ENCODE data around the gene NEK1. TPM values are rescaled to one million over a fixed set of nuclear protein-coding genes. Genes with fewer than 3 reads are reported as not detected.

Gene NEK1
- total RNA-seq, 1 experiment from 2014 or later = 8.7 TPM

DNA sequence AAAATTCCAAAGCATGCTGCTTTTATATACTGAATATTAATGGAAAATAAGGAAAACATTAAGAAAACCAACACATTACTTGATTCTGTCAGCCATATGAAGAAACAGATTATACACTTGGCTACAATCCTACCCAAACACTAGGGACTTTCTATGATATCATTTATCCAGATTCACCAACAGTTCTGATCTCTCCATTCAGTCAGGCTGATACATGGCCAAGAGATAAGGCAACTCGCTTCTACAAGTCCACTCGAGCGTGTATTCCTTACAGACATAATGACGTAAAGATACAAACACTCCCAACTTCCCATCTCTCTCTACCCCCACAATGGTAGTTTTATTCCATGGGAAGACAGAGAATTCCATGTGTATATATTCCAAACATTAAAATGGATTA, 44.5 kb downstream of the NEK1 start:
- Histone ChIP-seq H3K27me3 (replicated peaks; ENCODE audit: control insufficient read depth, insufficient read depth, low read length) (no peaks in the 10 kb centered on the region), H3K4me1 (no peaks in the 10 kb centered on the region), H3K36me3 (ENCODE audit: control insufficient read depth, insufficient read depth, low read length) (no peaks in the 10 kb centered on the region), H3K9me3 (no peaks in the 10 kb centered on the region), H3K4me3 (ENCODE audit: low read depth, low read length) (no peak overlapping the region)
- no TSS peak for BruUV-seq (replicated peaks)
- Mint-ChIP-seq H3K27ac (ENCODE audit: unreplicated experiment) (no peak overlapping the region), H3K4me1 (ENCODE audit: low read depth, unreplicated experiment) (no peaks in the 10 kb centered on the region), H3K27me3 (ENCODE audit: insufficient read depth, unreplicated experiment) (no peaks in the 10 kb centered on the region), H3K36me3 (ENCODE audit: insufficient read depth, unreplicated experiment) (peaks cover 5% of the 10 kb centered on the region), H3K4me3 (ENCODE audit: unreplicated experiment) (no peak overlapping the region), H3K9me3 (ENCODE audit: unreplicated experiment) (no peaks in the 10 kb centered on the region)
- ChIA-PET CTCF (no interaction called here), POLR2A (no interaction called here)
- intact Hi-C loops (cut with micrococcal nuclease; ENCODE audit: unreplicated experiment) = loop anchor here (2.0 kb wide), 1 partner anchor 75 kb away; no protein-coding TSS in a partner anchor
- no peak for DNase-seq
- TF ChIP-seq, protein P1, sequence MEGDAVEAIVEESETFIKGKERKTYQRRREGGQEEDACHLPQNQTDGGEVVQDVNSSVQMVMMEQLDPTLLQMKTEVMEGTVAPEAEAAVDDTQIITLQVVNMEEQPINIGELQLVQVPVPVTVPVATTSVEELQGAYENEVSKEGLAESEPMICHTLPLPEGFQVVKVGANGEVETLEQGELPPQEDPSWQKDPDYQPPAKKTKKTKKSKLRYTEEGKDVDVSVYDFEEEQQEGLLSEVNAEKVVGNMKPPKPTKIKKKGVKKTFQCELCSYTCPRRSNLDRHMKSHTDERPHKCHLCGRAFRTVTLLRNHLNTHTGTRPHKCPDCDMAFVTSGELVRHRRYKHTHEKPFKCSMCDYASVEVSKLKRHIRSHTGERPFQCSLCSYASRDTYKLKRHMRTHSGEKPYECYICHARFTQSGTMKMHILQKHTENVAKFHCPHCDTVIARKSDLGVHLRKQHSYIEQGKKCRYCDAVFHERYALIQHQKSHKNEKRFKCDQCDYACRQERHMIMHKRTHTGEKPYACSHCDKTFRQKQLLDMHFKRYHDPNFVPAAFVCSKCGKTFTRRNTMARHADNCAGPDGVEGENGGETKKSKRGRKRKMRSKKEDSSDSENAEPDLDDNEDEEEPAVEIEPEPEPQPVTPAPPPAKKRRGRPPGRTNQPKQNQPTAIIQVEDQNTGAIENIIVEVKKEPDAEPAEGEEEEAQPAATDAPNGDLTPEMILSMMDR (IDR thresholded peaks at IDR 0.05; ENCODE audit: insufficient read depth in 1 of 2, low read depth in 1 of 2, low read length in 1 of 2, severe bottlenecking in 1 of 2, unreplicated experiment in 1 of 2) = no peak

DNA sequence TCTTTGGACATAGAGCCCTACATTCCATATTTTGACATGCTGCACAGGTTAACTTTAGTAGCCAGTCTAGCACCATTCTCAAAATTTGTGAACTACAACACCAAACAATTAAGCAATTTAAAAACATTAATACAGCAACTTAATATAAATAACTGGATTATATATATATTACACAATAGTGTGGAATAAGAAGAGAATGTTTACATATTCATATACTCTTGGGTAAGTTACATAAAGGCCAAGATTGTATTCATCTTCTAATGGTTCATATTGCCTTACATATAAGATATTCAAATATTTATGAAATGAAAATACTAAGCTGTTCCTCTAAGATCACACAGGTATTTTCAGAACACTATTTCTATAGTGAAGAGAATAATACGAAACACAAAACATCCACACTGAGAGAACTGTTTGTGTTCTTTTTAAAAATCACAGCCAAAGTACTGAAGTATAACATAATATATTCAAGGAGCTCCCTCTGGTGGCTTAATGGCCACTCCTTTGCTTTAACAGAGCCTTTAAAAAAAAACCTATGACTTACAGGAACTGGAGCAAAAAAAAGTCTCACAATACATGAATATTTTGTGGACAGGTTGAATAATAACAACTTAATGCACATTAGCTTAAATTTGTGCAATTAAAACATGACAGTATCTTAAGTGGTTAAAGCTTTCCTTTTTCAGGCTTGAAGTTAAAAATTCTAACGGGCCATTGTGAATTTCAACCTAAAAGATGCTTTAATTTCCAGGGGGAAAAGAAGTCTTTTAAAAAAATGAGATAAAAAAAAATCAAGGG, 46.2 kb downstream of the NEK1 start:
- H3K27me3 Mint-ChIP-seq (ENCODE audit: insufficient read depth, unreplicated experiment) = no peaks in the 10 kb centered on the region
- Histone ChIP-seq H3K27me3 (replicated peaks; ENCODE audit: control insufficient read depth, insufficient read depth, low read length) (no peaks in the 10 kb centered on the region), H3K4me1 (no peaks in the 10 kb centered on the region), H3K4me3 (ENCODE audit: low read depth, low read length) (no peak overlapping the region), H3K9me3 (no peaks in the 10 kb centered on the region), H3K36me3 (ENCODE audit: control insufficient read depth, insufficient read depth, low read length) (no peaks in the 10 kb centered on the region)
- peaks cover 5% of the 10 kb centered on the region for H3K36me3 Mint-ChIP-seq (ENCODE audit: insufficient read depth, unreplicated experiment)
- no peak overlapping the region for H3K27ac Mint-ChIP-seq (ENCODE audit: unreplicated experiment)
- peak in 1 of 2 experiments; percentile 52 for DNase-seq
- H3K9me3 Mint-ChIP-seq (ENCODE audit: unreplicated experiment) = no peaks in the 10 kb centered on the region
- no TSS peak for BruUV-seq (replicated peaks)
- POLR2A ChIA-PET = no interaction called here
- intact Hi-C loops (cut with micrococcal nuclease; ENCODE audit: unreplicated experiment) = loop anchor here (1.0 to 2.0 kb wide), 2 partner anchors 73 to 643 kb away; no protein-coding TSS in a partner anchor
- no peak overlapping the region for H3K4me3 Mint-ChIP-seq (ENCODE audit: unreplicated experiment)
- TF ChIP-seq, protein P1 (IDR thresholded peaks at IDR 0.05; ENCODE audit: insufficient read depth in 1 of 2, low read depth in 1 of 2, low read length in 1 of 2, severe bottlenecking in 1 of 2, unreplicated experiment in 1 of 2) = peak; percentile 56 to 63
- CTCF ChIA-PET = interaction anchor here (1.0 to 1.2 kb wide), 3 partner anchors 9 to 643 kb away, joined by 3 to 5 read pairs (median 4); partner anchors contain the start of gene CBR4
- H3K4me1 Mint-ChIP-seq (ENCODE audit: low read depth, unreplicated experiment) = no peaks in the 10 kb centered on the region

DNA sequence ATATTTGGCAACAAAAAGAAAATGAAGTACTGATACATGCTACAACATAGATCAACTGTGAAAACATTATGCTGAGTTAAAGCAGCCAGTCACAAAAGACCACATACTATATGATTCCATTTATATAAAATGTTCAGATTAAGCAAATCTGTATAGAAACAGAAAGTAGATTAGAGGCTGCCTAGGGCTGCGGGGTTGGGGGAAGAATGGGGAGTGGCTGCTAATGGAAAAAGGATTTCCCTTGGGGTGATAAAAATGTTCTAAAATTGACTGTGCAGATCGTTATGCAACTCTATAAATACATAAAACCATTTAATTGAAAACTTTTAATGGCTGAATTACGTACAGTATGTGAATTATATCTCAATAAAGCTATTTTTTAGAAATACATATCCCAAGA, 46.8 kb downstream of the NEK1 start:
- no peaks in the 10 kb centered on the region for H3K4me1 ChIP-seq
- Mint-ChIP-seq H3K9me3 (ENCODE audit: unreplicated experiment) (no peaks in the 10 kb centered on the region), H3K27me3 (ENCODE audit: insufficient read depth, unreplicated experiment) (no peaks in the 10 kb centered on the region), H3K4me3 (ENCODE audit: unreplicated experiment) (no peak overlapping the region), H3K4me1 (ENCODE audit: low read depth, unreplicated experiment) (no peaks in the 10 kb centered on the region), H3K36me3 (ENCODE audit: insufficient read depth, unreplicated experiment) (peaks cover 5% of the 10 kb centered on the region), H3K27ac (ENCODE audit: unreplicated experiment) (no peak overlapping the region)
- no peaks in the 10 kb centered on the region for H3K9me3 ChIP-seq
- no TSS peak for BruUV-seq (replicated peaks)
- POLR2A ChIA-PET = no interaction called here
- no peak overlapping the region for H3K4me3 ChIP-seq (ENCODE audit: low read depth, low read length)
- CTCF ChIA-PET = interaction anchor here (1.0 to 1.2 kb wide), 2 partner anchors 10 to 642 kb away, joined by 3 to 4 read pairs; no protein-coding TSS in a partner anchor
- intact Hi-C loops (cut with micrococcal nuclease; ENCODE audit: unreplicated experiment) = loop anchor here (1.0 to 2.0 kb wide), 2 partner anchors 73 to 642 kb away; no protein-coding TSS in a partner anchor
- no peaks in the 10 kb centered on the region for H3K27me3 ChIP-seq (replicated peaks; ENCODE audit: control insufficient read depth, insufficient read depth, low read length)
- TF ChIP-seq, protein P1 (IDR thresholded peaks at IDR 0.05; ENCODE audit: insufficient read depth in 1 of 2, low read depth in 1 of 2, low read length in 1 of 2, severe bottlenecking in 1 of 2, unreplicated experiment in 1 of 2) = no peak
- no peak for DNase-seq
- no peaks in the 10 kb centered on the region for H3K36me3 ChIP-seq (ENCODE audit: control insufficient read depth, insufficient read depth, low read length)
